ENCODE data around the gene DAD1.

DNA sequence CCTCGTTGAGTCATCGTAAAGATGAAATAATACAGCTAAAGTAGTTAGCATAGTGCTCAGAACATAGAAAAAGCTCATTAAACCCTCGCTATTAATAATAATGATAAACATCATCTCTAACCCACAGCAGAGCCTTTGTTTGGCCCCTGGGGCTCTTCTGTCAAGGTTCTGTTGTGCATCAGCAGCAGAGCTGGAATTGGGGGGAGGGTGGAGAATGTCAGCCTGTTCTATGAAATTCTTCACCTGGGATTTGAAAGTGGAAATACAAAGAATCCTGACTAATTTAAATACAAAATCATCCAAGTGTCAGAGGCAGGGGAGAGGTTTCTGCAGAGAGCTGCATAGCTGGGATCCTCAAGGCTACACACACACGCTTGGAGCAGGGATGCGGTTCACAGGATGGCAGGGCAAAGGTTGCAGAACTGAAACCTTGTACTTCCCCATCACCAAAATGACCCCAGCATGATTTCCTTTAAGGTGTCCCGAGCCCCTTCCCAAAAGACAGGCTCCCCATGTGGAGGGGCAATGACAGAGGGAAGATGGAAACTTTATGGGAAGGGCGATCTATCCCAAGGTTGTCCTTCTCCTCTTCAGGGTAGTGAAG is 71.8 kb downstream of the DAD1 start:
- TF ChIP-seq, protein P1, sequence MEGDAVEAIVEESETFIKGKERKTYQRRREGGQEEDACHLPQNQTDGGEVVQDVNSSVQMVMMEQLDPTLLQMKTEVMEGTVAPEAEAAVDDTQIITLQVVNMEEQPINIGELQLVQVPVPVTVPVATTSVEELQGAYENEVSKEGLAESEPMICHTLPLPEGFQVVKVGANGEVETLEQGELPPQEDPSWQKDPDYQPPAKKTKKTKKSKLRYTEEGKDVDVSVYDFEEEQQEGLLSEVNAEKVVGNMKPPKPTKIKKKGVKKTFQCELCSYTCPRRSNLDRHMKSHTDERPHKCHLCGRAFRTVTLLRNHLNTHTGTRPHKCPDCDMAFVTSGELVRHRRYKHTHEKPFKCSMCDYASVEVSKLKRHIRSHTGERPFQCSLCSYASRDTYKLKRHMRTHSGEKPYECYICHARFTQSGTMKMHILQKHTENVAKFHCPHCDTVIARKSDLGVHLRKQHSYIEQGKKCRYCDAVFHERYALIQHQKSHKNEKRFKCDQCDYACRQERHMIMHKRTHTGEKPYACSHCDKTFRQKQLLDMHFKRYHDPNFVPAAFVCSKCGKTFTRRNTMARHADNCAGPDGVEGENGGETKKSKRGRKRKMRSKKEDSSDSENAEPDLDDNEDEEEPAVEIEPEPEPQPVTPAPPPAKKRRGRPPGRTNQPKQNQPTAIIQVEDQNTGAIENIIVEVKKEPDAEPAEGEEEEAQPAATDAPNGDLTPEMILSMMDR (IDR thresholded peaks at IDR 0.05) = no peak
- no peak for TF ChIP-seq POLR2A (IDR thresholded peaks at IDR 0.05)
- TF ChIP-seq EP300 (IDR thresholded peaks at IDR 0.05) = no peak
